Measurements from ENCODE around the gene ATF7IP. TPM values are rescaled to one million over a fixed set of nuclear protein-coding genes. Genes with fewer than 3 reads are reported as not detected.
A peak's percentile ranks its signal among the peaks of the same experiment; 100 is the strongest.

ATF7IP gene
- total RNA-seq, 3 donors from 2014 or later (not counting 1 experiment from before 2014, with no cell fraction given): 161 to 180 (median 173) TPM

DNA sequence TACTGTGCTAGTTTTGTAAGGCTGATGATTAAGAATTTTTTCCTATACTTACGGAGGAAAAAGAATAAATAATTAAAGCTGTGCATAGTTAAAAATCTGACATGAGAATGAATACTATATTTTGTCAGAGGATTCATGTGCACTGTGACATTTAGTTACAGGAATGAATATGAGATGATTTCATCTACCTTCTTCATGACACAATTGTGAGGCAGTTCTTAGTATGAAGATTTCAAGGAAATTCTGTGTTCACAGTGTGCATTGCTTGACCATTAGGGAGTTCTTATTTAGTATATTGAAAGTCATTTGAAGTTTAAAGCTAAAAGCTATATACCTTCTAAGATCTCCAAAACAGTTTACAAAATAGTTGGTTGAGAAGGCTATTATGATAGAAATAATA lies 70.1 kb downstream of the ATF7IP start:
- H3K27me3 Mint-ChIP-seq (ENCODE audit: low read depth in 2 of 2): no peaks in the 10 kb centered on the region
- H3K36me3 Mint-ChIP-seq: peaks cover 10% of the 10 kb centered on the region
- Histone ChIP-seq H3K4me1 (ENCODE audit: control insufficient read depth, insufficient read depth, low read length) (peaks cover 4% of the 10 kb centered on the region), H3K4me3 (ENCODE audit: low read length) (no peak overlapping the region), H3K27ac (ENCODE audit: low read length) (no peak overlapping the region), H3K9me3 (ENCODE audit: control insufficient read depth, insufficient read depth, low read length) (no peaks in the 10 kb centered on the region), H3K36me3 (ENCODE audit: control insufficient read depth, insufficient read depth, low read length) (peaks cover 58% of the 10 kb centered on the region), H3K27me3 (ENCODE audit: control insufficient read depth, insufficient read depth, low read length) (no peaks in the 10 kb centered on the region)
- no peaks in the 10 kb centered on the region for H3K9me3 Mint-ChIP-seq
- TF ChIP-seq, protein P1, sequence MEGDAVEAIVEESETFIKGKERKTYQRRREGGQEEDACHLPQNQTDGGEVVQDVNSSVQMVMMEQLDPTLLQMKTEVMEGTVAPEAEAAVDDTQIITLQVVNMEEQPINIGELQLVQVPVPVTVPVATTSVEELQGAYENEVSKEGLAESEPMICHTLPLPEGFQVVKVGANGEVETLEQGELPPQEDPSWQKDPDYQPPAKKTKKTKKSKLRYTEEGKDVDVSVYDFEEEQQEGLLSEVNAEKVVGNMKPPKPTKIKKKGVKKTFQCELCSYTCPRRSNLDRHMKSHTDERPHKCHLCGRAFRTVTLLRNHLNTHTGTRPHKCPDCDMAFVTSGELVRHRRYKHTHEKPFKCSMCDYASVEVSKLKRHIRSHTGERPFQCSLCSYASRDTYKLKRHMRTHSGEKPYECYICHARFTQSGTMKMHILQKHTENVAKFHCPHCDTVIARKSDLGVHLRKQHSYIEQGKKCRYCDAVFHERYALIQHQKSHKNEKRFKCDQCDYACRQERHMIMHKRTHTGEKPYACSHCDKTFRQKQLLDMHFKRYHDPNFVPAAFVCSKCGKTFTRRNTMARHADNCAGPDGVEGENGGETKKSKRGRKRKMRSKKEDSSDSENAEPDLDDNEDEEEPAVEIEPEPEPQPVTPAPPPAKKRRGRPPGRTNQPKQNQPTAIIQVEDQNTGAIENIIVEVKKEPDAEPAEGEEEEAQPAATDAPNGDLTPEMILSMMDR (IDR thresholded peaks at IDR 0.05): no peak
- WGBS (ENCODE audit: insufficient coverage): no CpG with 5 or more reads among the region's 1 CpG
- intact Hi-C loops (cut with micrococcal nuclease): no loop called here
- H3K4me1 Mint-ChIP-seq: peaks cover 34 to 42% of the 10 kb centered on the region in 2 donors
- peak overlapping the region; percentile 60 to 71 for H3K27ac Mint-ChIP-seq
- no peak for DNase-seq
- no peak for ATAC-seq
- H3K4me3 Mint-ChIP-seq: no peak overlapping the region

DNA sequence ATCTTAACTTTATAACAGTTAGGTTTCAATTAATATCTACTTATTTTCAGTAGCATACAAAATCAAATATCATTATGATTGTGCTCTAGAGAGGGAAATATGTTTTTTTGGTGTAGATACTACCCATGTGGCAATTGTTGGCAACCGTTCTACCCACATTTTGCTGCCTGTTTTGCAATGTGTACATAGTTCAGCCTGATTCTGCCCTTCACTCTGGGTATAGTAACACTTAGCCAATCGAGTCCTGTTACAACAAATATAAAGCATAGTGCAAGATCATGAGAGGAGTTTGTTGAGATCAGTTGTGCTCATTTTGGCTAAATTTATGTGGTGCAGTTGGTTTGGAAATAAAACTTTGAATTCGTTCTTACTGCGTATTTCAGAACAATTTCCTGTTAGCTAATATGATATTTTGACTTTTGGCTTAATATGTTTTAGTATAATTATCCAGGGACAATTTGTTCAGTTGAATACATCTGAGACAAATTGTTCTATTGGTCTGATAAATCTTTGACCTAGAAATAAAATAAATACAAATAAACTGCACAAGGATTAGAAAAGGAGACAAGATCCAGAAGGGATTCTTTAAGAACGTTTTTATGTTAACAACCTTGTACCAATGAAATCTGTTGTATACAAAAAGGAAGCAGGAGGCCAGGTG lies 76.9 kb downstream of the ATF7IP start:
- no peaks in the 10 kb centered on the region for H3K9me3 Mint-ChIP-seq
- H3K9me3 ChIP-seq (ENCODE audit: control insufficient read depth, insufficient read depth, low read length): no peaks in the 10 kb centered on the region
- peaks cover 24 to 40% of the 10 kb centered on the region in 2 donors for H3K4me1 Mint-ChIP-seq
- no peak for ATAC-seq
- WGBS (ENCODE audit: insufficient coverage): 91% methylated on average over 5 of the region's 5 CpGs
- DNase-seq: no peak
- no peak overlapping the region for H3K27ac ChIP-seq (ENCODE audit: low read length)
- H3K27ac Mint-ChIP-seq: peak overlapping the region; percentile 45 to 47
- peaks cover 78% of the 10 kb centered on the region for H3K36me3 ChIP-seq (ENCODE audit: control insufficient read depth, insufficient read depth, low read length)
- no peaks in the 10 kb centered on the region for H3K27me3 Mint-ChIP-seq (ENCODE audit: low read depth in 2 of 2)
- intact Hi-C loops (cut with micrococcal nuclease): no loop called here
- no peak overlapping the region for H3K4me3 ChIP-seq (ENCODE audit: low read length)
- H3K27me3 ChIP-seq (ENCODE audit: control insufficient read depth, insufficient read depth, low read length): no peaks in the 10 kb centered on the region
- TF ChIP-seq, protein P1 (IDR thresholded peaks at IDR 0.05): no peak
- peaks cover 24% of the 10 kb centered on the region for H3K36me3 Mint-ChIP-seq
- H3K4me3 Mint-ChIP-seq: no peak overlapping the region
- no peaks in the 10 kb centered on the region for H3K4me1 ChIP-seq (ENCODE audit: control insufficient read depth, insufficient read depth, low read length)

- H3K36me3 Mint-ChIP-seq: peaks cover 36% of the 10 kb centered on the region
- H3K9me3 Mint-ChIP-seq: no peaks in the 10 kb centered on the region
- no peak overlapping the region for H3K27ac ChIP-seq (ENCODE audit: low read length)
- ATAC-seq (peak in 1 of 3 donors; percentile 34), DNase-seq (no peak)
- intact Hi-C loops (cut with micrococcal nuclease): no loop called here
- peaks cover 81% of the 10 kb centered on the region for H3K36me3 ChIP-seq (ENCODE audit: control insufficient read depth, insufficient read depth, low read length)
- H3K9me3 ChIP-seq (ENCODE audit: control insufficient read depth, insufficient read depth, low read length): no peaks in the 10 kb centered on the region
- H3K27me3 Mint-ChIP-seq (ENCODE audit: low read depth in 2 of 2): no peaks in the 10 kb centered on the region
- TF ChIP-seq, protein P1 (IDR thresholded peaks at IDR 0.05): no peak
- H3K4me1 ChIP-seq (ENCODE audit: control insufficient read depth, insufficient read depth, low read length): no peaks in the 10 kb centered on the region
- H3K27me3 ChIP-seq (ENCODE audit: control insufficient read depth, insufficient read depth, low read length): no peaks in the 10 kb centered on the region
- no peak overlapping the region for H3K4me3 ChIP-seq (ENCODE audit: low read length)
- peaks cover 30 to 51% of the 10 kb centered on the region in 2 donors for H3K4me1 Mint-ChIP-seq
- H3K27ac Mint-ChIP-seq: peak overlapping the region; percentile 45 to 47
- no peak overlapping the region for H3K4me3 Mint-ChIP-seq
These were observed 78.0 kb downstream of the ATF7IP start for GRCh38 chr12:14443531-14443930.

DNA sequence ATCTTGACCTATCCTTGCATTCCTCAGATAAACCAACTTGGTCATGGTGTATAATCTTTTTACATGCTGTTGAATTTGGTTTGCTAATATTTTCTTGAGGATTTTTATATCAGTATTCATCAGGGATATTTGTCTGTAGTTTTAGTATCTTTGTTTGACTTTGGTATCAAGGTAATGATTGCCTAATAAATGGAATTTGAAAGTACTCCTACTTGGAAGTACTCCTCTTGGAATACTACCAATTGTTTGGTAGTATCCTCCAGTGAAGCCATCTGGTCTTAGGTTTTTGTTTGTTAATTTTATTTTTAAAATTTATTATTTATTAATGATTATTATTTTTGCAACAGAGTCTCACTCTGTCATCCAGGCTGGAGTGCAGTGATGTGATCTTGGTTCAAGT lies 85.0 kb downstream of the ATF7IP start:
- Histone ChIP-seq H3K4me1 (ENCODE audit: control insufficient read depth, insufficient read depth, low read length) (peaks cover 9% of the 10 kb centered on the region), H3K9me3 (ENCODE audit: control insufficient read depth, insufficient read depth, low read length) (no peaks in the 10 kb centered on the region), H3K36me3 (ENCODE audit: control insufficient read depth, insufficient read depth, low read length) (peaks cover 59% of the 10 kb centered on the region), H3K27ac (ENCODE audit: low read length) (no peak overlapping the region), H3K27me3 (ENCODE audit: control insufficient read depth, insufficient read depth, low read length) (no peaks in the 10 kb centered on the region), H3K4me3 (ENCODE audit: low read length) (no peak overlapping the region)
- DNase-seq: no peak
- Mint-ChIP-seq H3K4me1 (peaks cover 61 to 69% of the 10 kb centered on the region in 2 donors), H3K36me3 (peaks cover 27% of the 10 kb centered on the region), H3K9me3 (no peaks in the 10 kb centered on the region), H3K27me3 (ENCODE audit: low read depth in 2 of 2) (no peaks in the 10 kb centered on the region), H3K4me3 (no peak overlapping the region), H3K27ac (peak overlapping the region in 1 of 2 donors; percentile 58)
- ATAC-seq: no peak
- intact Hi-C loops (cut with micrococcal nuclease): no loop called here
- TF ChIP-seq, protein P1 (IDR thresholded peaks at IDR 0.05): no peak
